Measurements from ENCODE around the gene UMODL1.

DNA sequence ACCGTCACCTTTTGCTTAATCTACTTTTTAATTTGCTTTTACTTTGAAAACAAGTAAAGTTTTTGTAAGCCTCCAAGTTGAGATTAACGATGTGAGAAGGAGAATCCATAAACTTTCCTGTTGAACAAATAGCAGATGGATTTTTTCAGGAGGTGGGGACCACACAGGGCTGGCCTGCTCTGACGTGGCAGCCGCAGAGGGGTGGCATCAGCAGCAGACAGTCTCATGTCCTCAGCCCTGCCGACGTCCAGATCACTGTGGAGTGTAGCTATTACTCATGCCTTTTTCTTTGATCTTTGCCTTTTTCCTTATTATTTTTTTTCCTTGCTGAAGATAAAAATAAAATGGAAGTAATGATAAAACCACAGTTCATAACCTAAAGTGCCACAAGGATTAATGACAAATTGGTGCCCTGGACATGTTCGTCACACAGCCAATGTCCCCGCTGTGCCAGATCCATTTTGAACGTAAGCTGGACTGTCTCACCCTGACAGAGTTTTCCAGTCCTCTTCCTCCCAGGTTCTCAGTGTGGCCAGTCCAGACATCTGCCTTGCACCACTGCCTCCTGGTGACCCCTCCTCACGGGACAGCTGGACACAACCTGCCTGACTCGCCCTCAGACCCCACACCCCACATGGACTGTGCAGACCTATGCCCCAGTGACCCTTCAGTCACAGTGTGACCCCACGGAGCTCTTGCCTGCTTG lies 45.6 kb upstream of the UMODL1 start:
- TF ChIP-seq, protein P1, sequence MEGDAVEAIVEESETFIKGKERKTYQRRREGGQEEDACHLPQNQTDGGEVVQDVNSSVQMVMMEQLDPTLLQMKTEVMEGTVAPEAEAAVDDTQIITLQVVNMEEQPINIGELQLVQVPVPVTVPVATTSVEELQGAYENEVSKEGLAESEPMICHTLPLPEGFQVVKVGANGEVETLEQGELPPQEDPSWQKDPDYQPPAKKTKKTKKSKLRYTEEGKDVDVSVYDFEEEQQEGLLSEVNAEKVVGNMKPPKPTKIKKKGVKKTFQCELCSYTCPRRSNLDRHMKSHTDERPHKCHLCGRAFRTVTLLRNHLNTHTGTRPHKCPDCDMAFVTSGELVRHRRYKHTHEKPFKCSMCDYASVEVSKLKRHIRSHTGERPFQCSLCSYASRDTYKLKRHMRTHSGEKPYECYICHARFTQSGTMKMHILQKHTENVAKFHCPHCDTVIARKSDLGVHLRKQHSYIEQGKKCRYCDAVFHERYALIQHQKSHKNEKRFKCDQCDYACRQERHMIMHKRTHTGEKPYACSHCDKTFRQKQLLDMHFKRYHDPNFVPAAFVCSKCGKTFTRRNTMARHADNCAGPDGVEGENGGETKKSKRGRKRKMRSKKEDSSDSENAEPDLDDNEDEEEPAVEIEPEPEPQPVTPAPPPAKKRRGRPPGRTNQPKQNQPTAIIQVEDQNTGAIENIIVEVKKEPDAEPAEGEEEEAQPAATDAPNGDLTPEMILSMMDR (IDR thresholded peaks at IDR 0.05 in 8 of 11, conservative IDR thresholded peaks at IDR 0.05 in 3 of 11), result no peak
- no peak for TF ChIP-seq POLR2A (IDR thresholded peaks at IDR 0.05)
